ENCODE results near the gene NTN1. TPM values are rescaled to one million over a fixed set of nuclear protein-coding genes. Genes with fewer than 3 reads are reported as not detected.
A peak's percentile ranks its signal among the peaks of the same experiment; 100 is the strongest.

Gene NTN1
- total RNA-seq, 2 donors from 2014 or later = 17.0 to 40.4 TPM

DNA sequence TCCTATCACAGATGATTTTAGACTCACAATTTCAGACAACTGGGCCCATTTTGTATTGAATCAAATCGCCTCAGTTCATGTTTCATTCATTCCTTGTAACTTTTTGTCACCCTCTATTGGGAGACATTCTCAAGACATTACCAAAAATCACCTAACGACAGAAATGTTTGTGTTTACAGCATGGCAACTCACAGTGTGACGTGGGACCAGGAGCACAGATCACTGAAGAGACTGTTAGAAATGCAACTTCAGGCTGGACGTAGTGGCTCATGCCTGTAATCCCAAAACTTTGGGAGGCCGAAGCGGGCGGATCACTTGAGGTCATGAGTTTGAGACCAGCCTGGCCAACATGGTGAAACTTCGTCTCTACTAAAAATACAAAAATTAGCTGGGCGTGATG lies 249.6 kb downstream of the NTN1 start:
- TF ChIP-seq, protein P1, sequence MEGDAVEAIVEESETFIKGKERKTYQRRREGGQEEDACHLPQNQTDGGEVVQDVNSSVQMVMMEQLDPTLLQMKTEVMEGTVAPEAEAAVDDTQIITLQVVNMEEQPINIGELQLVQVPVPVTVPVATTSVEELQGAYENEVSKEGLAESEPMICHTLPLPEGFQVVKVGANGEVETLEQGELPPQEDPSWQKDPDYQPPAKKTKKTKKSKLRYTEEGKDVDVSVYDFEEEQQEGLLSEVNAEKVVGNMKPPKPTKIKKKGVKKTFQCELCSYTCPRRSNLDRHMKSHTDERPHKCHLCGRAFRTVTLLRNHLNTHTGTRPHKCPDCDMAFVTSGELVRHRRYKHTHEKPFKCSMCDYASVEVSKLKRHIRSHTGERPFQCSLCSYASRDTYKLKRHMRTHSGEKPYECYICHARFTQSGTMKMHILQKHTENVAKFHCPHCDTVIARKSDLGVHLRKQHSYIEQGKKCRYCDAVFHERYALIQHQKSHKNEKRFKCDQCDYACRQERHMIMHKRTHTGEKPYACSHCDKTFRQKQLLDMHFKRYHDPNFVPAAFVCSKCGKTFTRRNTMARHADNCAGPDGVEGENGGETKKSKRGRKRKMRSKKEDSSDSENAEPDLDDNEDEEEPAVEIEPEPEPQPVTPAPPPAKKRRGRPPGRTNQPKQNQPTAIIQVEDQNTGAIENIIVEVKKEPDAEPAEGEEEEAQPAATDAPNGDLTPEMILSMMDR (conservative IDR thresholded peaks at IDR 0.05) = no peak
- Histone ChIP-seq H3K36me3 (ENCODE audit: control insufficient read depth, insufficient read depth, low read length) (no peaks in the 10 kb centered on the region), H3K9ac (ENCODE audit: extremely low read depth, low read length, poor library complexity, severe bottlenecking) (no peak overlapping the region), H3K4me1 (ENCODE audit: control insufficient read depth, insufficient read depth, low read length) (no peaks in the 10 kb centered on the region), H3K27ac (ENCODE audit: low read depth, low read length) (no peak overlapping the region), H3K27me3 (ENCODE audit: control insufficient read depth, insufficient read depth, low read length, poor library complexity, severe bottlenecking) (no peaks in the 10 kb centered on the region), H3K4me3 (ENCODE audit: low read length) (no peak overlapping the region), H3K9me3 (ENCODE audit: control insufficient read depth, low read length) (no peaks in the 10 kb centered on the region)
- DNase-seq = no peak
- peaks cover 2% of the 10 kb centered on the region for H3K4me1 Mint-ChIP-seq
- WGBS, 2 experiments (ENCODE audit: insufficient coverage in 1 of 2, insufficient read length in 1 of 2) = 91 to 93% methylated on average over 9 of the region's 9 CpGs
- no peak overlapping the region for H3K4me3 Mint-ChIP-seq
- H3K27me3 Mint-ChIP-seq (ENCODE audit: insufficient read depth) = no peaks in the 10 kb centered on the region
- H3K27ac Mint-ChIP-seq = no peak overlapping the region
- peaks cover 2% of the 10 kb centered on the region for H3K36me3 Mint-ChIP-seq (ENCODE audit: low read depth)
- H3K9me3 Mint-ChIP-seq = no peaks in the 10 kb centered on the region

DNA sequence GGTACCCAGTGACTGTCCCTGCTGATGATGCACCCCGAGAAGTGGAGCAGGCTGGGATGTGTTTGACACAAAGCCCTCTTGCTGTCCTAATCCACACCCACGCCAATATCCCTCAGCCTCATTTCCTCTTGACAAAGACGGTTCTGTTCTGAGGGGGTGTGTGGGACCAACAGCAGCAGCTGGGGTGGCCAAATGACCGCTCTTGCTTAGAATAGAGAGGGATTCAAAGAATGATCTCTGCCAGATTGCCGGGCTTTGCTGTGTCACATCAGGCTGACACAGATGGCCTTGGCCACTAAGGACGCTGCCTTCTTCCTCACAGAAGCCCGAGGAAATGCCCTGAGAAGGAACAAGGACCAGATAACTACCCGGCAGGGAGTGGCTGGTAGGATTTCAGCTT lies 250.7 kb downstream of the NTN1 start:
- H3K27me3 ChIP-seq (ENCODE audit: control insufficient read depth, insufficient read depth, low read length, poor library complexity, severe bottlenecking) = no peaks in the 10 kb centered on the region
- TF ChIP-seq, protein P1 (conservative IDR thresholded peaks at IDR 0.05) = no peak
- no peaks in the 10 kb centered on the region for H3K4me1 ChIP-seq (ENCODE audit: control insufficient read depth, insufficient read depth, low read length)
- H3K36me3 Mint-ChIP-seq (ENCODE audit: low read depth) = peaks cover 2% of the 10 kb centered on the region
- peaks cover 2% of the 10 kb centered on the region for H3K4me1 Mint-ChIP-seq
- H3K4me3 ChIP-seq (ENCODE audit: low read length) = no peak overlapping the region
- no peak overlapping the region for H3K4me3 Mint-ChIP-seq
- no peaks in the 10 kb centered on the region for H3K9me3 ChIP-seq (ENCODE audit: control insufficient read depth, low read length)
- no peak overlapping the region for H3K9ac ChIP-seq (ENCODE audit: extremely low read depth, low read length, poor library complexity, severe bottlenecking)
- H3K27me3 Mint-ChIP-seq (ENCODE audit: insufficient read depth) = no peaks in the 10 kb centered on the region
- H3K9me3 Mint-ChIP-seq = no peaks in the 10 kb centered on the region
- no peaks in the 10 kb centered on the region for H3K36me3 ChIP-seq (ENCODE audit: control insufficient read depth, insufficient read depth, low read length)
- H3K27ac ChIP-seq (ENCODE audit: low read depth, low read length) = peak overlapping the region; percentile 53
- H3K27ac Mint-ChIP-seq = no peak overlapping the region
- peak; percentile 55 for DNase-seq
- 77 to 88% methylated on average over 7 to 8 of the region's 8 CpGs for WGBS, 2 experiments (ENCODE audit: insufficient coverage in 1 of 2, insufficient read length in 1 of 2)

DNA sequence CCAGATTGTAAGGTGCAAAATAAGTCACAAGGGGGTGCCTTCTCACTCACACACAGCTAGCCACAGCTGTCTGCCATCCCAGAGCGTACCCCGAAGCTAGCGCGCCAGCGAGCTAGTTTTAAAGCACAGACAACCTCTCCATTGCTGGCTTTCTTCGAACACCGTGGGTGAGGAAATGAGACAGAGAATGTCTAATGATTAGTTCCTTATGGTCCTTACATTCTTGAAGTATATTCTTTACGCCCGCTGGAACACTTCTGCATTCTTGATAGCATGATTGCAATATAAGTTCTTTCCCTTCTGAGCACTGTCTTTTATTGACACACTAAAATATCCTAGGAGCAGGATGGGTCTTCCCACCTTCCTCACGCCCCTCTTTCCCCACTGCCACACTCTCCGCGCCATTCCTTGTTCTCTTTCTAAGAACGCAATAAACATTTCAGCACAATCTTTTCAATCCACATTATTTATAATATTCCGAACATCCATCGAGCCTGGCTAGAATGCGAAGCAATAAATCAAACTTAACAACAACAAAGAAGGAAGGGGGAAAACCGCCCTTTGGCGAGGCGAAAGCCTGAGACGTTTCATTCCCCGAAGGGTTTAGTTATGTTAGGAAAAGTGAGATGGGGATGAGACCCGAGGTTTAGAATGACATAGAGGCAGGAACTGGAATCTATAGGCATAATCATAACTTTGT lies 251.3 kb downstream of the NTN1 start:
- Histone ChIP-seq H3K9ac (ENCODE audit: extremely low read depth, low read length, poor library complexity, severe bottlenecking) (no peak overlapping the region), H3K4me1 (ENCODE audit: control insufficient read depth, insufficient read depth, low read length) (no peaks in the 10 kb centered on the region), H3K27ac (ENCODE audit: low read depth, low read length) (peak overlapping the region; percentile 36), H3K9me3 (ENCODE audit: control insufficient read depth, low read length) (no peaks in the 10 kb centered on the region), H3K27me3 (ENCODE audit: control insufficient read depth, insufficient read depth, low read length, poor library complexity, severe bottlenecking) (no peaks in the 10 kb centered on the region), H3K4me3 (ENCODE audit: low read length) (no peak overlapping the region), H3K36me3 (ENCODE audit: control insufficient read depth, insufficient read depth, low read length) (no peaks in the 10 kb centered on the region)
- Mint-ChIP-seq H3K36me3 (ENCODE audit: low read depth) (no peaks in the 10 kb centered on the region), H3K27ac (no peak overlapping the region), H3K4me1 (peaks cover 2% of the 10 kb centered on the region), H3K9me3 (no peaks in the 10 kb centered on the region), H3K27me3 (ENCODE audit: insufficient read depth) (no peaks in the 10 kb centered on the region), H3K4me3 (no peak overlapping the region)
- TF ChIP-seq, protein P1 (conservative IDR thresholded peaks at IDR 0.05) = no peak
- WGBS, 2 experiments (ENCODE audit: insufficient coverage in 1 of 2, insufficient read length in 1 of 2) = 95 to 97% methylated on average over 11 to 22 of the region's 22 CpGs
- DNase-seq = peak; percentile 35
